Measurements from ENCODE around the gene TPGS2.
"Not testable (repeated sequence)": the region's sequence is repeated elsewhere in the genome, so short reads cannot be mapped to it uniquely, and the experiment has no call there.

TPGS2 gene

DNA sequence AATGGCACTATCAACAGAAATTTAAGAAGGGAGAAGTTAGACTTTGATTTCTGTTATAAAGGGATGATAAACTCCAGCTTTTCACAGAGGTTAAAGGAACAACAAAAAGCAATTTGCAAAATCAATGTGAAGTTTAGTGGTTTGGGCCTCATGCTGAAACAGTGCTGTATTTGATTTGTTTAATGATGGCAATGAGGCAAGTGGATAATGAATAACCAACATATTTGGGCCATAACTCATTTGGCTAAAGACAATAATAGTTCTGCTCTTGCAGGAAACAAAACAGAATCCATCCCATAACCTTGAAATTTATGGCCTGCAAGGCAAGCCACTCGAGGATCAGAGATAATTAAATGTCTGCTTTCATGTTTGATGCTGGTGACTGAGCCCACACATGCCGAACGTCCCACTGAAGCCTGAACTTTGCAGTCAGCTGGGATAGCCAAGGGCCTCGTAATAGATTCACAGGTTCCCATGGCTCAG lies 56.5 kb downstream of the TPGS2 start:
- DNase-seq (ENCODE audit: low spot score) = no peak

GRCh38 chr18:36771245-36771644 lies 57.6 kb downstream of the TPGS2 start:
- no peak for DNase-seq (ENCODE audit: low spot score)

DNA sequence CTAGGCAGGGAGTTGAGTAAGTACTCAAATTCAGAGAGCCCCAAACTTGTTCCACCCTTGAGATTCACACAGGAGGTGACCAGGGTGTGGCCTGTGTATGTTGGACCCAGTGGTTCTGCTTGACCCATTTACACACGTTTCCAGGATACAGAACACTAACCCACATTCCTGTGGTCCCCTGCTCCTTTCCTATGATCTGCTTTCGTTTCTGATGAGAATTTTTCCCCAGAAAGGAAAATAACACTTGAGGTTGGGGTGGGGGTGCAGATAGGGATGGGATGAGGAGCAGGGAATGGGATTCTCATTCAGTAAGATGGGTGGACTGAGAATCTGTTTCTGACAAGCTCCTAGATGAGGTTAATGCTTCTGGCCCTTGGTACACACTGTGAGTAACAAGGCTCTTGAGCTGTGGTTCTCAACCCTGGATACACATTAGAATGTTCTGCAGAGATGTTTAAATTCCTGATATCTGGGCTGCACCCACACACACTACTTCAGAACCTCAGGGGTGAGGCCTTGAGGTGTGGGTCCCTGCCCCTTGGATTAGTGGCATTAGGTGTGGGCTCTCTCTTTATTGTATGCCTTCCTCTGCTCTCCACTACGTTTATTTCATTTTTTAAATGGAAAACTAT lies 58.4 kb downstream of the TPGS2 start:
- DNase-seq (ENCODE audit: low spot score) = no peak

GRCh38 chr18:36769611-36770314 lies 59.0 kb downstream of the TPGS2 start:
- no peak for DNase-seq (ENCODE audit: low spot score)

GRCh38 chr18:36769172-36769571 lies 59.6 kb downstream of the TPGS2 start:
- no peak for DNase-seq (ENCODE audit: low spot score)

GRCh38 chr18:36766836-36767235 lies 62.0 kb downstream of the TPGS2 start:
- no peak for DNase-seq (ENCODE audit: low spot score)

- DNase-seq (ENCODE audit: low spot score) = not testable (repeated sequence)
Observed at GRCh38 chr18:36762965-36763364, 65.8 kb downstream of the TPGS2 start.

DNA sequence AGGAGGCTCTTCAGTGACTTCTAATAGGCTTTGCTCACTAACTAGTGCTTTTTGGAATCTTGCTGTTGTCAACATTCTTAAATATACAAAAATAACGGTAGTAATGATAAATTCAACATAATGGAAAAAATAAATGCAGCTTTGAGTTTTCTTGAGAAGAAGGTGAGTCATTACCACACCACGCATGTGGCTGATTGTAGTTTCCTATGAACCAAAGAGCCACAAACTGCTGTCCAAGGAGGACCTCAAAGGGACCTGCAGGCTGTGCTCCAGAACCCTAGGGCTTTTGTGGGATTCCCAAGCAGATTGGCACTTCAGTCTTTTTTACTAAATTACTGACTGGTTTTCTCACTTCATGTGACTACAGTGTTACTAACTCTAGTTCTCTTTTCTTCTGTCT lies 66.7 kb downstream of the TPGS2 start:
- no peak for DNase-seq (ENCODE audit: low spot score)

GRCh38 chr18:36761186-36761698 lies 67.6 kb downstream of the TPGS2 start:
- no peak for DNase-seq (ENCODE audit: low spot score)

DNA sequence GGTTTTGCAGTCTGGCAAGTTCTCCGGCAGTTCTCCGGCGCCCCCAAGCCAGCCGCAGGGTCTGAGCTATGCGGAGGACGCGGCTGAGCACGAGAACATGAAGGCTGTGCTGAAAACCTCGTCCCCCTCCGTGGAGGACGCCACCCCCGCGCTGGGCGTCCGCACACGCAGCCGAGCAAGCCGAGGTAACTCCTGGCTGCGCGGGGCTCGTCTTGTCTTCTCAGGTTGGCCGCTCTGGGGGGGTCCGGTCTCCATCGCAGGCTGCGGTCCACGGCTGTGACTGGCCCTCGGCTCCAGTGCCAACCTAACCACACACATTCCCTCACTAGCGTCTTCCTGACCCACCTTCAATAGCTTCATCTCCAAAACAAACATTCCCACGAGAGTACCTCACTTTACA lies 68.2 kb downstream of the TPGS2 start:
- no peak for DNase-seq (ENCODE audit: low spot score)

DNA sequence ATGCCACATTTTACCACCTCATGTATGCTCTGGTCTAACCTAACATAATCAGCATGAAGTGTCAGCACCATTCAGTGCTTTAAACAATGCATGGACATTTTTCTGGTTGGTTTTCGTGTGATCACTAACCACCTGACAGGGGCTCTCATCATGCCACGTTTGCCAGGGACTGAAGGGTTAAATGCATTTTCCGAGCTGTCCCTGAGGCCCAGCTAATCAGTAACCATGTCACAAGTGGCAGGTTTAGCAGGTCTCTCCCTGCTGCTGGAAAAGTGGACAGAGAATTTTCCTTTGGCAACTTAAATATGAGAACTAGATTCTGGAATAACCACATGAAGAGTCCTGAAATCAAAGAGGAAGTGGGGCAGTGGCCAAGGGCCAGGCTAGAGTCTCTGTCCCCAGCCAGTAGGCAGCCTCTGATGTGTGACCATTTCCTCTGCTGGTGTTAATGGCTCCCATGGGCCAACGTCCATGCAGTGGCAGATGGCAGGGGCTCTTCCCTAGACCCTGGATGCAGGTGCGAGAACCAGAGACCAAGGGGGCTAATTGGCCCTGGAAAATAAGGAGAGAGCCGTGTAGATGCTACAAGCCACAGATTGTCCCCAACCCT lies 69.5 kb downstream of the TPGS2 start:
- DNase-seq (ENCODE audit: low spot score) = no peak

GRCh38 chr18:36758623-36759022 lies 70.2 kb downstream of the TPGS2 start:
- DNase-seq (ENCODE audit: low spot score) = no peak

- no peak for DNase-seq (ENCODE audit: low spot score)
Observed at GRCh38 chr18:36757991-36758390, 70.8 kb downstream of the TPGS2 start.

GRCh38 chr18:36757081-36757480 lies 71.7 kb downstream of the TPGS2 start:
- no peak for DNase-seq (ENCODE audit: low spot score)

DNA sequence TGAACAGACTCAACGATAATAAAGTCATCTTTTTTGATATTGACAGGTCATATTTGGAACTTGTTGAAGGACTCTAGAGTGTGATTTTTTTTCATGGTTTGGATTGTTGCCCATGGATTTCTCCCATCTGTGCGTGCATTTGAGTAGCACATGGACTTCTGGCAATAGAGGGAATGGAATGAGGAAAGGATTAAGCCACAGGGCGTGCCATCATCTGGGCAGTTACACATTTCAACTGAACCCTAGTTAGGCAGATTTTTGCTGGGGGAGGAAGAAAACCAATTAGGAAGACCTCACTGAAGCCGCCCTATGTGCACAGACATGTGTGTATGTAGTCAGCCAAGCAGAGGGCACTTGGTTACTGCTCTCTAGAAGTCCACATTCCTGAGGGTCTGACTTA lies 72.6 kb downstream of the TPGS2 start:
- no peak for DNase-seq (ENCODE audit: low spot score)

GRCh38 chr18:36752929-36753865 lies 75.6 kb downstream of the TPGS2 start:
- no peak for DNase-seq (ENCODE audit: low spot score)

GRCh38 chr18:36745219-36745975 lies 83.4 kb downstream of the TPGS2 start:
- no peak for DNase-seq (ENCODE audit: low spot score)

GRCh38 chr18:36744261-36744876 lies 84.4 kb downstream of the TPGS2 start:
- DNase-seq (ENCODE audit: low spot score) = no peak

All from left forelimb (tissue), 1 donor.